AG09319 (cell line): ENCODE data around the gene OR5K3.
"Not testable (repeated sequence)": the region's sequence is repeated elsewhere in the genome, so short reads cannot be mapped to it uniquely, and the experiment has no call there.

Experiments
- DNase-seq: peaks from one replicate; pipeline ENCODE4 v3.0.0-alpha.2; 2010; ENCODE audit warnings: low read depth; ENCODE audit errors: extremely low read depth
- CTCF ChIP-seq: IDR thresholded peaks from 2 replicates; pipeline ENCODE4 v1.5.1; 2011; ENCODE audit warnings: low read depth, mild to moderate bottlenecking, inconsistent platforms, low read length, moderate library complexity

The OR5K3 gene

GRCh38 chr3:98388147-98388546, 2.3 kb upstream of the OR5K3 start:
- no peak for TF ChIP-seq CTCF

GRCh38 chr3:98395101-98395500, 4.6 kb downstream of the OR5K3 start:
- no peak for TF ChIP-seq CTCF
- DNase-seq, result no peak

More at GRCh38 chr3:98388147-98388546, 2.3 kb upstream of the OR5K3 start:
- DNase-seq, result no peak

GRCh38 chr3:98396482-98396881, 6.0 kb downstream of the OR5K3 start:
- DNase-seq, result not testable (repeated sequence)

GRCh38 chr3:98398513-98398912, 8.0 kb downstream of the OR5K3 start:
- TF ChIP-seq CTCF, result no peak

GRCh38 chr3:98402507-98402906, 12.0 kb downstream of the OR5K3 start:
- no peak for TF ChIP-seq CTCF
- no peak for DNase-seq

More at GRCh38 chr3:98398513-98398912, 8.0 kb downstream of the OR5K3 start:
- no peak for DNase-seq

GRCh38 chr3:98404010-98404409, 13.5 kb downstream of the OR5K3 start:
- TF ChIP-seq CTCF, result no peak
- DNase-seq, result no peak

- no peak for TF ChIP-seq CTCF
- no peak for DNase-seq
Measured at GRCh38 chr3:98406034-98406433, 15.6 kb downstream of the OR5K3 start.

- TF ChIP-seq CTCF, result no peak
- DNase-seq, result no peak
Measured at GRCh38 chr3:98432575-98432974, 42.1 kb downstream of the OR5K3 start.
